Left ventricle myocardium inferior (tissue), 1 donor: ENCODE results near the gene UBA6. TPM values are rescaled to one million over a fixed set of nuclear protein-coding genes. Genes with fewer than 3 reads are reported as not detected.

Experiments
- DNase-seq: peaks from one replicate; pipeline ENCODE4 v3.0.0-alpha.2; 2020
- H3K27ac ChIP-seq: fragments of 200-600 bp; replicated peaks from 2 replicates; pipeline ENCODE4 v1.8.0; 2021
- H3K27me3 ChIP-seq: fragments of 200-600 bp; 2 replicates; pipeline ENCODE4 v1.8.0; 2021; ENCODE audit warnings: low read depth
- H3K36me3 ChIP-seq: fragments of 200-600 bp; 2 replicates; pipeline ENCODE4 v1.8.0; 2021
- H3K4me1 ChIP-seq: fragments of 200-600 bp; 2 replicates; pipeline ENCODE4 v1.8.0; 2021
- H3K4me3 ChIP-seq: fragments of 200-600 bp; 2 replicates; pipeline ENCODE4 v1.8.0; 2021; ENCODE audit warnings: mild to moderate bottlenecking, moderate library complexity
- H3K9me3 ChIP-seq: fragments of 200-600 bp; replicated peaks from 2 replicates; pipeline ENCODE4 v1.8.0; 2021
- intact Hi-C: fragments of 100-400 bp; cut with micrococcal nuclease; formaldehyde crosslinking; loops from one replicate; pipeline ENCODE4 v1.11.0; 2022
- total RNA-seq: library from RNA; stranded (reverse); fragmentation: NEBNext Ultra II Directional; extraction: Animal tissue kit (Norgen Biotek cat#: 25700); gene quantifications from one replicate; pipeline ENCODE4 v1.2.1, GENCODE V29; 2021
- TF ChIP-seq, protein P1 (sequence below): fragments of 200-600 bp; IDR thresholded peaks from 2 replicates; pipeline ENCODE4 v1.8.0; 2021; ENCODE audit warnings: antibody characterized with exemption, mild to moderate bottlenecking, borderline replicate concordance
- donor health status: DM: no; HTN: yes; CAD: no; lungs with severe emphysema.

Gene UBA6
- total RNA-seq, 1 donor from 2014 or later = 18.2 TPM

DNA sequence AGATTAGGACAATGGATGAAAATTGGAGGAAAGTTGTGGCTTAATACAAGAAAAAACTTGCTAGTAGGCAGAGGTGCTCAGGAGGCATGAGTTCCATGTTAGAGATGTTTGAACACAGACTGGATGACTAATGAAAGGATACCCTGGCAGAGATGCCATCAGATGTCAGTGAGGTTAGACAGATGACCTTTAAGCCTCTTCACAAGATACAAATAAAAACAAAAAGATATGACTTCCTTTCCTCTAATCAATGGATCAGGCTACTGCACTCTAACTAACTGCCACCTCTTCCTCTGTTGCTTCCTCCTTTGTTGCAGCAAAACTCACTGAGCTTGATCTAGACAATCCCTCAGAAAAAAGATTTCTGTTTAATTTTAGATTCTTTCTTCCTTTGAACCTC is 127.8 kb downstream of the UBA6 start:
- intact Hi-C loops = no loop called here
- no peaks in the 10 kb centered on the region for H3K9me3 ChIP-seq
- no peak overlapping the region for H3K4me3 ChIP-seq
- H3K27me3 ChIP-seq = no peaks in the 10 kb centered on the region
- H3K27ac ChIP-seq = no peak overlapping the region
- no peak for DNase-seq
- no peaks in the 10 kb centered on the region for H3K36me3 ChIP-seq
- TF ChIP-seq, protein P1, sequence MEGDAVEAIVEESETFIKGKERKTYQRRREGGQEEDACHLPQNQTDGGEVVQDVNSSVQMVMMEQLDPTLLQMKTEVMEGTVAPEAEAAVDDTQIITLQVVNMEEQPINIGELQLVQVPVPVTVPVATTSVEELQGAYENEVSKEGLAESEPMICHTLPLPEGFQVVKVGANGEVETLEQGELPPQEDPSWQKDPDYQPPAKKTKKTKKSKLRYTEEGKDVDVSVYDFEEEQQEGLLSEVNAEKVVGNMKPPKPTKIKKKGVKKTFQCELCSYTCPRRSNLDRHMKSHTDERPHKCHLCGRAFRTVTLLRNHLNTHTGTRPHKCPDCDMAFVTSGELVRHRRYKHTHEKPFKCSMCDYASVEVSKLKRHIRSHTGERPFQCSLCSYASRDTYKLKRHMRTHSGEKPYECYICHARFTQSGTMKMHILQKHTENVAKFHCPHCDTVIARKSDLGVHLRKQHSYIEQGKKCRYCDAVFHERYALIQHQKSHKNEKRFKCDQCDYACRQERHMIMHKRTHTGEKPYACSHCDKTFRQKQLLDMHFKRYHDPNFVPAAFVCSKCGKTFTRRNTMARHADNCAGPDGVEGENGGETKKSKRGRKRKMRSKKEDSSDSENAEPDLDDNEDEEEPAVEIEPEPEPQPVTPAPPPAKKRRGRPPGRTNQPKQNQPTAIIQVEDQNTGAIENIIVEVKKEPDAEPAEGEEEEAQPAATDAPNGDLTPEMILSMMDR = no peak
- H3K4me1 ChIP-seq = no peaks in the 10 kb centered on the region

DNA sequence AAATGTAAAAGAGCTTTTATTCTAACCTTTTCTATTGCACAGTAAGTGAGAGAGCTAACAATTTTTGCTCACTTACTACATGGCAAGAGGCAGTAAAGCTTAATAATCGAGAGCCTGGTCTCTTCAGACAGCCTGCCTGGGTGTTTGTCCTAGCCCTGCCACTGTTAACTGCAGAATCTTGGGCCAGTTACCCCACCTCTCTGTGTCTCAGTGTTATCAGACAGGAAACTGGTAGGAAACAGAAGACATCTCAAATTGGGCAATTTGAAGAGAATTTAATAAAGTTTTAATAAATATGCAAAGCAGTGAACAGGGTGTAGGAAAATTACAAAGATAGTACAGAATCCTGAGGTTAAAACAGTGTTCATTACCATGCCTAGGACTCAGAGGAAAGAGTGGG is 129.0 kb downstream of the UBA6 start:
- H3K4me3 ChIP-seq = no peak overlapping the region
- intact Hi-C loops = no loop called here
- H3K27ac ChIP-seq = no peak overlapping the region
- no peaks in the 10 kb centered on the region for H3K4me1 ChIP-seq
- H3K36me3 ChIP-seq = no peaks in the 10 kb centered on the region
- DNase-seq = no peak
- no peaks in the 10 kb centered on the region for H3K9me3 ChIP-seq
- TF ChIP-seq, protein P1 = no peak
- H3K27me3 ChIP-seq = no peaks in the 10 kb centered on the region

DNA sequence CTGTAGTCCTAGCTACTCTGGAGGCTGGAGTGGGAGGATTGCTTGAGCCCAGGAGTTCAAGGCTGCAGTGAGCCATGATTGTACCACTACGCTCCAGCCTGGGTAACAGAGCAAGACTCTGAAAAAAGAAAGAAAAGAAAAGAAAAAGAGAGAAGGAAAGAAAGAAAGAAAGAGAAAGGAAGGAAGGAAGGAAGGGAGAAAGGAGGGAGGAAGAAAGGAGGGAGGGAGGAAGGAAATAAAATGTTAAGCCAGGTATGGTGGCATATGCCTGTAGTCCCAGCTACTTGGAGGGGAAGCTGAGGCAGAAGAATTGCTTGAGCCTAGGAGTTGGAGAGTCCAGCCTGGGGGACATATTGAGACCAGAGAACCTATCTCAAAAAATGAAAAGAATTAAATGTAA is 130.4 kb downstream of the UBA6 start:
- Histone ChIP-seq H3K4me1 (no peaks in the 10 kb centered on the region), H3K4me3 (no peak overlapping the region), H3K27me3 (no peaks in the 10 kb centered on the region), H3K27ac (no peak overlapping the region), H3K9me3 (no peaks in the 10 kb centered on the region), H3K36me3 (no peaks in the 10 kb centered on the region)
- intact Hi-C loops = no loop called here
- no peak for DNase-seq
- TF ChIP-seq, protein P1 = no peak

DNA sequence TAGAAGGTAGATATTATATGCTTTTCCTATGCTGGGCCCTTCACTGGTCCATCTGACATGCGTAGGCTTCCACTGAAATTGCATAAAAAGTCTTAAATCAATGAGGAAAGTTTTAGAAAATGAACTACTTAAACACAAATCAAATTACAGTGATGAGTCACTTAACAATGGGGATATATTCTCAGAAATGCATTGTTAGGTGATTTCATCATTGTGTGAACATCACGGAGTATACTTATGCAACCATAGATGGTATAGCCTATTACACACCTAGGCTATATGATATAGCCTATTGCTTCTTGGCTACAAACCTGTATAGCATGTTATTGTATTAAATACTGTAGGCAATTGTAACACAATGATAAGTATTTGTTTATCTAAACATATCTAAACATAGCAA is 132.1 kb downstream of the UBA6 start:
- Histone ChIP-seq H3K9me3 (no peaks in the 10 kb centered on the region), H3K36me3 (no peaks in the 10 kb centered on the region), H3K27me3 (no peaks in the 10 kb centered on the region), H3K27ac (no peak overlapping the region), H3K4me3 (no peak overlapping the region), H3K4me1 (no peaks in the 10 kb centered on the region)
- TF ChIP-seq, protein P1 = no peak
- DNase-seq = no peak
- intact Hi-C loops = no loop called here

DNA sequence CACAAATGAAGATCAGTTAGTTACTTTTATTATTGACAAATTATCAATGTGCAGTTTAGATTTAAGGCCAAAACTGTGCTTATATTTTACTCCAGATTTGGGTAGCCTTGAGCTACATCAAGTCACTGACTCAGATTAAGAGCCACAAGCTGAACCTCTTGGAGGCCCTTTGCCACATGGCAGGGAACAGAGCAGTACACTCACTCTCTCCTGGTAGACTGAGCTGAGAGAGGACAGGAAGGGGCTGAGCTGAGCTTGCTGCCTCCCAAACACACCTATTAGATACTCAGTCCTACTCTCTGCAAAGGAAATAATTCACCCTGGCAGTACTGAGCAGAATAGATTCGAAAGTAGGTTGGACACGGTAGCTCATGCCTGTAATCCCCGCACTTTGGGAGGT is 134.6 kb downstream of the UBA6 start:
- Histone ChIP-seq H3K4me1 (no peaks in the 10 kb centered on the region), H3K9me3 (no peaks in the 10 kb centered on the region), H3K27ac (no peak overlapping the region), H3K27me3 (no peaks in the 10 kb centered on the region), H3K36me3 (no peaks in the 10 kb centered on the region), H3K4me3 (no peak overlapping the region)
- TF ChIP-seq, protein P1 = no peak
- intact Hi-C loops = no loop called here
- no peak for DNase-seq

DNA sequence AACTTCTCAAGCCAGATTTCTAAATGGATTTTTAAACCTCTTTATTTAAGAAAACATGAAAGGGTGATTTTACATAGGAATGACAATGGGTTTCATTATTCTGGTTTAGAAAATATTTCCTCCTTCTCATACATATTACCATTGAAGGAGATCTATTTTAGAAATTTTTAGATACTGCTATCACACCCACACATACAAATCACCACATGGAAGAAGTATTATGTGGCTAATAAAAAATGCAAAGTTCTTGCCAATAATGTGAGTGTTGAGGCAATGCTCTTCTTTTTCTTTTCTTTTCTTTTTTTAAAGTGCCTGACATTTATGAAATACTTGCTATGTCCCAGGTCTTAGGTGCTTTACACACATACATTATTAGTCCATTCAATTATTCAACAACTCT is 135.7 kb downstream of the UBA6 start:
- no peaks in the 10 kb centered on the region for H3K27me3 ChIP-seq
- H3K27ac ChIP-seq = no peak overlapping the region
- no peak overlapping the region for H3K4me3 ChIP-seq
- no peaks in the 10 kb centered on the region for H3K4me1 ChIP-seq
- no peaks in the 10 kb centered on the region for H3K9me3 ChIP-seq
- TF ChIP-seq, protein P1 = no peak
- DNase-seq = no peak
- no peaks in the 10 kb centered on the region for H3K36me3 ChIP-seq
- intact Hi-C loops = no loop called here
